Neuron (in vitro differentiated cells): ENCODE results near the gene OR2M4.
"Not testable (repeated sequence)": the region's sequence is repeated elsewhere in the genome, so short reads cannot be mapped to it uniquely, and the experiment has no call there.

ENCODE experiments used
- H2AFZ ChIP-seq: one replicate; pipeline ENCODE4 v1.6.1; 2013; ENCODE audit warnings: low read depth, mild to moderate bottlenecking, inconsistent platforms, low read length, moderate library complexity
- H3K27me3 ChIP-seq: one replicate; pipeline ENCODE4 v1.6.1; 2013; ENCODE audit warnings: low read length; ENCODE audit not compliant: insufficient read depth
- H3K36me3 ChIP-seq: one replicate; pipeline ENCODE4 v1.6.1; 2013; ENCODE audit warnings: low read length; ENCODE audit not compliant: insufficient read depth
- H3K4me1 ChIP-seq: one replicate; pipeline ENCODE4 v1.6.1; 2013; ENCODE audit warnings: low read length; ENCODE audit not compliant: insufficient read depth
- H3K4me3 ChIP-seq: 2 replicates; pipeline ENCODE4 v1.5.1; 2013; ENCODE audit warnings: mild to moderate bottlenecking, low read length, moderate library complexity
- H3K9me3 ChIP-seq: one replicate; pipeline ENCODE4 v1.6.1; 2013; ENCODE audit warnings: low read length

Gene OR2M4, protein sequence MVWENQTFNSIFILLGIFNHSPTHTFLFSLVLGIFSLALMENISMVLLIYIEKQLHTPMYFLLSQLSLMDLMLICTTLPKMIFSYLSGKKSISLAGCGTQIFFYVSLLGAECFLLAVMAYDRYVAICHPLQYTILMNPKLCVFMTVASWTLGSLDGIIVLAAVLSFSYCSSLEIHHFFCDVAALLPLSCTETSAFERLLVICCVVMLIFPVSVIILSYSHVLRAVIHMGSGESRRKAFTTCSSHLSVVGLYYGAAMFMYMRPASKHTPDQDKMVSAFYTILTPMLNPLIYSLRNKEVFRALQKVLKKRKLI

DNA sequence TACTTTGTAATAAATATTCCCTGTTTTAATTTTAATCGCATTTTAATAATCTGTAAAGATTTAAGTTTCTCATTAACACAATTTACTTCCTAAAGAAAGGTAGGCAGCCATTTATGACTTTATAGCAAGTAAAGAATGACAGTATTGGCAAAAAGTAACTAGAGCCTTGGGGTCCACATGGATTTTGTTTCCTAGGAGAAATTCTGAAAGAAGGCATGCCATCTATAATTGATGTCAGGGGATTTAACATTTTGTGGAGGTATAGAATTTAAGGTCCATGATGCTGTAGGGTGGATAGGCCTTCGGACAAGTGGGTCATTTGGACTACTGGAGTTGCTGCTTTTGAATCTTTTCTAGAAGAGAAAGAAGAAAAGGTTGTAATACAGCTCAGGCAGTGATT, at the start of gene OR2M4:
OR2M4 (plus strand) TSS at position 301 of the 400 bp plus-strand sequence. CDS start 7,512 bp downstream, outside the sequence.
- Histone ChIP-seq H3K4me3 (no peak within 1 kb of the TSS), H2AFZ (no peak within 1 kb of the TSS), H3K27me3 (peaks cover 3% of the 10 kb centered on the region), H3K36me3 (no peaks in the 10 kb centered on the region), H3K9me3 (no peaks in the 10 kb centered on the region), H3K4me1 (no peaks in the 10 kb centered on the region)

- Histone ChIP-seq H2AFZ (no peak overlapping the region), H3K9me3 (no peaks in the 10 kb centered on the region), H3K36me3 (no peaks in the 10 kb centered on the region), H3K4me3 (no peak overlapping the region), H3K4me1 (no peaks in the 10 kb centered on the region), H3K27me3 (peaks cover 1% of the 10 kb centered on the region)
These were observed 47.2 kb upstream of the OR2M4 start for GRCh38 chr1:248183996-248184395.

- Histone ChIP-seq H3K4me3 (no peak overlapping the region), H3K9me3 (no peaks in the 10 kb centered on the region), H3K27me3 (no peaks in the 10 kb centered on the region), H3K36me3 (no peaks in the 10 kb centered on the region), H3K4me1 (no peaks in the 10 kb centered on the region), H2AFZ (no peak overlapping the region)
These were observed 43.9 kb upstream of the OR2M4 start for GRCh38 chr1:248187363-248187762.

- Histone ChIP-seq H3K27me3 (no peaks in the 10 kb centered on the region), H3K9me3 (no peaks in the 10 kb centered on the region), H3K36me3 (no peaks in the 10 kb centered on the region), H2AFZ (no peak overlapping the region), H3K4me1 (no peaks in the 10 kb centered on the region), H3K4me3 (no peak overlapping the region)
These were observed 42.2 kb upstream of the OR2M4 start for GRCh38 chr1:248189026-248189425.

DNA sequence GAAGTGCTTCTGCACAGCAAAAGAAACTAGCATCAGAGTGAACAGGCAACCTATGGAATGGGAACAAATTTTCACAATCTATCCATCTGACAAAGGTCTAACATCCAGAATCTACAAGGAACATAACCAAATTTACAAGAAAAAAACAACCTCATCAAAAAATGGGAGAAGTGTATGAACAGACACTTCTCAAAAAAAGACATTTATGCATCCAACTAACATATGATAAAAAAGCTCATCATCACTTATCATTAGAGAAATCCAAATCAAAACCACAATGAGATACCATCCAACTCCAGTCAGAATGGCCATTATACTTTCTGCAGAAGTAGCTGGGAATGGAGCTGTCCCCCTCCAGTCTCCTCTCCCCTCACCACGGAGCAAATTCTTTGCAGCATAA, 37.1 kb upstream of the OR2M4 start:
- Histone ChIP-seq H3K36me3 (no peaks in the 10 kb centered on the region), H3K4me3 (no peak overlapping the region), H2AFZ (no peak overlapping the region), H3K27me3 (no peaks in the 10 kb centered on the region), H3K4me1 (no peaks in the 10 kb centered on the region), H3K9me3 (no peaks in the 10 kb centered on the region)

- no peak within 1 kb of the TSS for H3K4me3 ChIP-seq
- no peaks in the 10 kb centered on the region for H3K36me3 ChIP-seq
- H3K27me3 ChIP-seq = no peaks in the 10 kb centered on the region
- no peak within 1 kb of the TSS for H2AFZ ChIP-seq
- H3K9me3 ChIP-seq = no peaks in the 10 kb centered on the region
- H3K4me1 ChIP-seq = peaks cover 8% of the 10 kb centered on the region
These were observed 34.3 kb upstream of the OR2M4 start, which contains the start of gene OR2M3 for GRCh38 chr1:248196965-248197364. TSS of gene OR2M3 (plus strand) at chr1:248197265. CDS start at chr1:248203068, 5,803 bp downstream.

DNA sequence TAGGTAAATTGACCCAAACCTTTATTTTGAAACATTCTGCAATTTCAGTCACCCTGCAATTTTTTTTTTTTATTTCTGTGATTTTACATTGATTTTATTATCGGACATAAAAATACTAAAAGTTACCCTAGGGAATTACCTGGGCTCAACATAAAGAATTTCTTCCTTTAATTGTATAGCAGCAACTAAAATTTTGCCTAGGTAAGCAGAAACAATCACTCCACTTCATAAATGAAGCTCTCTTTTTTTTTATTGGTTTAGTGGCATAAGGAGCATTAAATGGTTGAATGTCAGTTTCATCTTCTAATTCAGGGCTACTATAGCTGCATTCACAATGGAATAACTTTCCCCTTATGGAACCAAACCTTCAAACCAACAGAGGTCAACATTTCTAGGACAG, 15.3 kb upstream of the OR2M4 start:
- no peak overlapping the region for H3K4me3 ChIP-seq
- H2AFZ ChIP-seq = no peak overlapping the region
- H3K4me1 ChIP-seq = no peaks in the 10 kb centered on the region
- no peaks in the 10 kb centered on the region for H3K36me3 ChIP-seq
- no peaks in the 10 kb centered on the region for H3K27me3 ChIP-seq
- no peaks in the 10 kb centered on the region for H3K9me3 ChIP-seq

DNA sequence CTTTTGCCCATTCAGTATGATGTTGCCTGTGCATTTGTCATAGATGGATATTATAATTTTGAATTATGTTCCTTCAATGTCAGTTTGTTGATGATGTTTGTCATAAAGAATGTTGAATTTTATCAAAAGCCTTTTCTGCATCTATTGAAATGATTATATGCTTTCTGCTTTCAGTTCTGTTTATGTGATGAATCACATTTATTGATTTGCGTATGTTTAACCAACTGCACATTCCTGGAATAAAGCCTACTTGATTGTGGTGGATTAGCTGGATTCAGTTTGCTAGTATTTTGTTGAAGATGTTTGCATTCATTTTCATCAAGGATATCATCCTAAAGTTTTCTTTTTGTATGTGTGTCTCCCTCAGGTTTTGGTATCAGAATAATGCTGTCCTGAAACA, 5.7 kb upstream of the OR2M4 start:
- Histone ChIP-seq H3K27me3 (no peaks in the 10 kb centered on the region), H3K36me3 (no peaks in the 10 kb centered on the region), H2AFZ (no peak overlapping the region), H3K4me3 (no peak overlapping the region), H3K9me3 (no peaks in the 10 kb centered on the region), H3K4me1 (no peaks in the 10 kb centered on the region)

- no peaks in the 10 kb centered on the region for H3K4me1 ChIP-seq
- no peak overlapping the region for H2AFZ ChIP-seq
- no peaks in the 10 kb centered on the region for H3K9me3 ChIP-seq
- H3K27me3 ChIP-seq = peaks cover 3% of the 10 kb centered on the region
- no peak overlapping the region for H3K4me3 ChIP-seq
- no peaks in the 10 kb centered on the region for H3K36me3 ChIP-seq
These were observed 1.8 kb upstream of the OR2M4 start for GRCh38 chr1:248229360-248229908.

DNA sequence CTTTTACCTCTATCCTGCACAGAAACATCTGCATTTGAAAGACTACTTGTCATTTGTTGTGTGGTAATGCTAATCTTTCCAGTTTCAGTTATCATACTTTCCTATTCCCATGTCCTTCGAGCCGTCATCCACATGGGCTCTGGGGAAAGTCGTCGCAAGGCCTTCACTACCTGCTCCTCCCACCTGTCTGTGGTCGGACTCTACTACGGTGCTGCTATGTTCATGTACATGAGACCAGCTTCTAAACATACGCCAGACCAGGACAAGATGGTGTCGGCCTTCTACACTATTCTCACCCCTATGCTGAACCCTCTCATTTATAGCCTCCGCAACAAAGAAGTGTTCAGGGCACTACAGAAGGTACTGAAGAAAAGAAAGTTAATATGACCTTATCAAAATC, 8.3 kb downstream of the OR2M4 start:
- H3K27me3 ChIP-seq = no peaks in the 10 kb centered on the region
- H3K4me1 ChIP-seq = no peaks in the 10 kb centered on the region
- H3K36me3 ChIP-seq = no peaks in the 10 kb centered on the region
- H2AFZ ChIP-seq = no peak overlapping the region
- no peaks in the 10 kb centered on the region for H3K9me3 ChIP-seq
- H3K4me3 ChIP-seq = no peak overlapping the region

DNA sequence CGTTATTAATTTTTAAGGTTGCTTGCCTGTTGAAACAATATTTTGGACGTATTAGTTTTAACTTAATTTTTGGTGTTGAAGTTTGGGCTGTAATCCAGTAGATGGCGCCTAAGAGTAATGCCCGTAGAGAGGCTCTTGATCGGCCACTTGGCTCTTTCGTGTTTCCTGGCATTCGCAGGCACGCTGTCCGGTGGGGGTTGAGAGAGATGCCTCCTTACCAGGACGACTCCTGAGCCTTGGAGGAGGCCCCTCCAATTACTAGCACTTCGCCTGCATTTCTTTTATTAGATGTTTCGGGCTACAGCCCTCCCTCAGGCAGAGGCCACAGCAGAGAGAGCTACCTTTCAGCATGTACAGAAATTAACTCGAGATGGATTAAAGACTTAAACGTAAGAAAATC, 12.0 kb downstream of the OR2M4 start:
- no peaks in the 10 kb centered on the region for H3K9me3 ChIP-seq
- no peaks in the 10 kb centered on the region for H3K4me1 ChIP-seq
- no peaks in the 10 kb centered on the region for H3K27me3 ChIP-seq
- H3K36me3 ChIP-seq = no peaks in the 10 kb centered on the region
- no peak overlapping the region for H2AFZ ChIP-seq
- H3K4me3 ChIP-seq = no peak overlapping the region

DNA sequence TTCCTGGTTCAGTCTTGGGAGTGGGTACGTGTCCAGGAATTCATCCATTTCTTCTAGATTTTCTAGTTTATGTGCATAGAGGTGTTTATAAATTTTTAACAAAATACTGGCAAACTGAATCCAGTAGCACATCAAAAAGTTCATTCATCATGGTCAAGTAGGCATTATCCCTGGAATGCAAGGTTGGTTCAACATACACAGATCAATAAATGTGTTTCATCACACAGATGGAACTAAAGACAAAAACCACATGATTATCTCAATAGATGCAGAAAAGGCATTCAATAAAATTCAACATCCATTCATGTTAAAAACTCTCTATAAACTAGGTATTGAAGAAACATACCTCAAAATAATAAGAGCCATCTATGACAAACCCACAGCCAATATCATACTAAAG, 28.1 kb downstream of the OR2M4 start:
- not testable (repeated sequence) for H2AFZ ChIP-seq, H3K36me3 ChIP-seq, H3K4me1 ChIP-seq, H3K9me3 ChIP-seq, H3K27me3 ChIP-seq, H3K4me3 ChIP-seq

DNA sequence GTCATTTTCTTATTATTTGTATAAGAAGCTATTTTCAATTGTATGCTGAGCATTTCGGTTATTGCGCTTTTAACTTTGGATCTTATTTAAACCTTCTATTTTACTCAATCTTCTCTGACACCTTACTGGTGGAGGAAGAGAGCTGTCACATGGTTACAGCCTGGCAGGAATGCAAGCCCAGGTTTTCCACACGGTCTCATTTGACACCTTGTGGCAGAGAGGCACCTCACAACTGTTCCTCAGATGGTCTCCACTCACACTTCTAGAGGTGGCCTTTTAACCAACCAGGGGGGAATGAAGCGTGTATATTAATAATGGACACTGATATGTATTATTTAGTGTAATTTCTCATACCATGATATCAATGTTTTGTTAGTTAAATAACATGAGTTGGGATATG, 37.0 kb downstream of the OR2M4 start:
- no peaks in the 10 kb centered on the region for H3K9me3 ChIP-seq
- no peaks in the 10 kb centered on the region for H3K27me3 ChIP-seq
- H3K4me1 ChIP-seq = peaks cover 2% of the 10 kb centered on the region
- H3K36me3 ChIP-seq = no peaks in the 10 kb centered on the region
- H3K4me3 ChIP-seq = no peak overlapping the region
- no peak overlapping the region for H2AFZ ChIP-seq

GRCh38 chr1:248273225-248273624, 42.0 kb downstream of the OR2M4 start:
- not testable (repeated sequence) for H3K9me3 ChIP-seq, H3K4me3 ChIP-seq

More at GRCh38 chr1:248273225-248273624, 42.0 kb downstream of the OR2M4 start:
- H3K4me1 ChIP-seq, H2AFZ ChIP-seq, H3K36me3 ChIP-seq, H3K27me3 ChIP-seq: not testable (repeated sequence)
